Fibroblast of skin of scalp (primary cell): ENCODE results near the gene CDC42BPA.
"Not testable (repeated sequence)": the region's sequence is repeated elsewhere in the genome, so short reads cannot be mapped to it uniquely, and the experiment has no call there.

Experiments
- DNase-seq: peaks from one replicate; pipeline ENCODE4 v3.0.0-alpha.2; 2013

The CDC42BPA gene

GRCh38 chr1:227127891-227128290, 190.4 kb downstream of the CDC42BPA start:
- no peak for DNase-seq

- no peak for DNase-seq
These were observed 192.3 kb downstream of the CDC42BPA start for GRCh38 chr1:227125929-227126545.

- DNase-seq: no peak
These were observed 193.8 kb downstream of the CDC42BPA start for GRCh38 chr1:227124473-227124872.

- DNase-seq: no peak
These were observed 197.5 kb downstream of the CDC42BPA start for GRCh38 chr1:227120826-227121225.

- DNase-seq: no peak
These were observed 205.8 kb downstream of the CDC42BPA start for GRCh38 chr1:227112538-227112937.

GRCh38 chr1:227111782-227112181, 206.5 kb downstream of the CDC42BPA start:
- DNase-seq: no peak

GRCh38 chr1:227105291-227105690, 213.0 kb downstream of the CDC42BPA start:
- DNase-seq: not testable (repeated sequence)

- no peak for DNase-seq
These were observed 216.2 kb downstream of the CDC42BPA start for GRCh38 chr1:227102056-227102455.

GRCh38 chr1:227094249-227094966, 223.9 kb downstream of the CDC42BPA start:
- no peak for DNase-seq

- DNase-seq: no peak
These were observed 225.0 kb downstream of the CDC42BPA start for GRCh38 chr1:227093309-227093708.

GRCh38 chr1:227092069-227092468, 226.2 kb downstream of the CDC42BPA start:
- DNase-seq: peak; percentile 17

GRCh38 chr1:227086636-227087035, 231.7 kb downstream of the CDC42BPA start:
- no peak for DNase-seq

GRCh38 chr1:227082999-227083746, 235.1 kb downstream of the CDC42BPA start:
- DNase-seq: no peak

- DNase-seq: no peak
These were observed 240.5 kb downstream of the CDC42BPA start for GRCh38 chr1:227077783-227078182.

- no peak for DNase-seq
These were observed 244.5 kb downstream of the CDC42BPA start for GRCh38 chr1:227073786-227074185.

GRCh38 chr1:227072991-227073390, 245.3 kb downstream of the CDC42BPA start:
- DNase-seq: no peak

GRCh38 chr1:227071895-227072587, 246.3 kb downstream of the CDC42BPA start:
- DNase-seq: no peak

GRCh38 chr1:227070638-227071285, 247.5 kb downstream of the CDC42BPA start:
- DNase-seq: peak; percentile 17

GRCh38 chr1:227069490-227069889, 248.8 kb downstream of the CDC42BPA start:
- no peak for DNase-seq

GRCh38 chr1:227068883-227069282, 249.4 kb downstream of the CDC42BPA start:
- no peak for DNase-seq

GRCh38 chr1:227066999-227067398, 251.3 kb downstream of the CDC42BPA start:
- no peak for DNase-seq

GRCh38 chr1:227065311-227065710, 253.0 kb downstream of the CDC42BPA start:
- peak; percentile 68 for DNase-seq
